ENCODE data around the gene FAM193B.
"Not testable (repeated sequence)": the region's sequence is repeated elsewhere in the genome, so short reads cannot be mapped to it uniquely, and the experiment has no call there.

FAM193B gene

GRCh38 chr5:177537389-177538361 lies 16.7 kb downstream of the FAM193B start:
- no peak for DNase-seq (ENCODE audit: low spot score)

- DNase-seq (ENCODE audit: low spot score), result no peak
Observed at GRCh38 chr5:177536386-177536785, 18.0 kb downstream of the FAM193B start.

- DNase-seq (ENCODE audit: low spot score), result no peak
Observed at GRCh38 chr5:177535125-177535524, 19.2 kb downstream of the FAM193B start.

- not testable (repeated sequence) for DNase-seq (ENCODE audit: low spot score)
Observed at GRCh38 chr5:177534433-177534832, 19.9 kb downstream of the FAM193B start.

- DNase-seq (ENCODE audit: low spot score), result no peak
Observed at GRCh38 chr5:177531209-177531940, 23.0 kb downstream of the FAM193B start.

GRCh38 chr5:177530638-177531037 lies 23.7 kb downstream of the FAM193B start:
- no peak for DNase-seq (ENCODE audit: low spot score)

GRCh38 chr5:177529247-177530203 lies 24.8 kb downstream of the FAM193B start:
- DNase-seq (ENCODE audit: low spot score), result no peak

GRCh38 chr5:177528631-177529030 lies 25.7 kb downstream of the FAM193B start:
- no peak for DNase-seq (ENCODE audit: low spot score)

GRCh38 chr5:177527595-177527994 lies 26.8 kb downstream of the FAM193B start:
- no peak for DNase-seq (ENCODE audit: low spot score)

GRCh38 chr5:177526791-177527190 lies 27.6 kb downstream of the FAM193B start:
- no peak for DNase-seq (ENCODE audit: low spot score)

GRCh38 chr5:177526191-177526590 lies 28.2 kb downstream of the FAM193B start:
- no peak for DNase-seq (ENCODE audit: low spot score)

- DNase-seq (ENCODE audit: low spot score), result no peak
Observed at GRCh38 chr5:177524941-177525655, 29.3 kb downstream of the FAM193B start.

GRCh38 chr5:177524539-177524900 lies 29.8 kb downstream of the FAM193B start:
- DNase-seq (ENCODE audit: low spot score), result no peak

GRCh38 chr5:177523711-177524538 lies 30.4 kb downstream of the FAM193B start:
- no peak for DNase-seq (ENCODE audit: low spot score)

- no peak for DNase-seq (ENCODE audit: low spot score)
Observed at GRCh38 chr5:177520916-177521513, 33.3 kb downstream of the FAM193B start.

- no peak for DNase-seq (ENCODE audit: low spot score)
Observed at GRCh38 chr5:177520271-177520670, 34.1 kb downstream of the FAM193B start.

- no peak for DNase-seq (ENCODE audit: low spot score)
Observed at GRCh38 chr5:177519463-177520235, 34.7 kb downstream of the FAM193B start.

GRCh38 chr5:177516601-177517568 lies 37.5 kb downstream of the FAM193B start, which contains the start of gene DDX41:
Gene DDX41, minus strand, starts transcription at chr5:177516961. Its CDS starts 16 bp downstream, at chr5:177516945.
- DNase-seq (ENCODE audit: low spot score), result peak; percentile 97
